Activated effector memory CD4-positive, alpha-beta T cell treated with anti-CD3 and anti-CD28 coated beads, Interleukin-2, amount 50 U/mL, for 16 hours (primary cell): Measurements from ENCODE around the gene NUDT16L1.
A peak's percentile ranks its signal among the peaks of the same experiment; 100 is the strongest.

Experiments used
- DNase-seq: peaks from one replicate; pipeline ENCODE4 v3.0.0-alpha.2; 2020

NUDT16L1 gene

DNA sequence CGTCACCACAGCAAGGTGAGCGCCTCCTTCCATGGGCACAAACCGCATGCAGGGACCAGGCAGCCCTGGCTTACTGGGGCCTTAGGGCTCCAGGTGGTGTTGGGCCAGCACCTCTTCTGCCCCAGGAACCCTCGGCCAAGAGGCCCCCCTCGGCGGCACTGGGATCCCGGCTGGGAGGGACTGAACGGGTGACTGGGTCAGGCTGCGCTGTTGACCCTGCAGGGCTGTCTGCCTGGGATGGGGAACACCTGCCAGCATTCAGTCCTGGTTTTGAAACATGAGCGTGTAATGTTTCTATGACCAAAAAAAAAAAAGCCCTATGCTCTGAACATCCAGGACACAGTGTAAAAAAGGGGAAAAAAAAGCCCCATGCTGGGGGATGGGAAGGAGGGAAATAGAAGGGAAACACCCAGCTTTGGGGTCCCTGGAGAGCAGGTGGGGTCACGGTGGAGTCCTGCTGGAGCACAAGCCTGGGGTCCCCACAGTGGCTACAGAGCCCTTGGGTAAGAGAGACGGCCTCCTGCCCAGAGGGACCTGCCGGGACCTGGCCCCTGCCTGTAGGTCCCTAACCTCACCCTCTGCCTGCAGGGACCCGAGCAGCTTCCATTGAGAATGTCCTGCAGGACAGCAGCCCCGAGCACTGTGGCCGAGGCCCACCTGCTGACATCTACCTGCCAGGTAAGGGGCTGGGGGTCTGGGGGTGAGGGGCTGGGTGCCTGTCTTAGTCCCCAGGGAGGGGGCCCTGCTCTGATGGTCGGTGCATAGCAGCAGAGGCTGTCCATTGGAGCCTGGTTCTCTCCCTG, 9.9 kb upstream of the NUDT16L1 start:
- DNase-seq, result no peak

DNA sequence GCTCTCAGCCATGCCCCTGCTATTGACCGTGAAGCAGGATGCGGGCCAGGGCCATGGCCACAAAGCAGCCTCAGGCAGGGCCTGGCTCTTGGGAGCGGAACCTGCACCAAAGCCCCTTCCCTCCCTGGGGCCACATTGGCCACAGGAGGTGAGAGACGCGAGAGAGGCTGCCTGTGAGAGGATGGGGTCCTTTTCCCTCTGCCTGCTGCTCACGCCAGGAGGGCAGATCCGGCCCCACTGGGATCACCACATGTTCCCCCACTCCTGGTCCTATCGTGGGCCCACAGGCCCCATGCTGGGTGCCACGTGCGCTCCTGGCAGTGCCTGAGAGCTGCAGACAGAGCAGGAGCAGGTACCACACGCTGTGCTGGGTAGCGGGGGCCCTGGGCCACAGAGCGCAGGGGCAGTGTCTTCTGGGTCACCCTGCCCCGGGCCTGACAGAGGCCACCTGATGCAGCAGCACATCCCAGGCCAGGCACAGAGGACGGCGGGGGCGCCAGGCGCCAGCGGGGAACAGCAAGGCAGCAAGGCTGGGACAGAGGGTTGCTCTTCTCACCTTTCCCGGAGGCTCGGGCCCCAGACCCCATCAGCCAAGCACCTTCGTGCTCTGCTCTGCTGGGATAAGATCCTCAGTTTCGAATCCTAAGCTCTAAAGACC, 9.2 kb upstream of the NUDT16L1 start:
- no peak for DNase-seq

DNA sequence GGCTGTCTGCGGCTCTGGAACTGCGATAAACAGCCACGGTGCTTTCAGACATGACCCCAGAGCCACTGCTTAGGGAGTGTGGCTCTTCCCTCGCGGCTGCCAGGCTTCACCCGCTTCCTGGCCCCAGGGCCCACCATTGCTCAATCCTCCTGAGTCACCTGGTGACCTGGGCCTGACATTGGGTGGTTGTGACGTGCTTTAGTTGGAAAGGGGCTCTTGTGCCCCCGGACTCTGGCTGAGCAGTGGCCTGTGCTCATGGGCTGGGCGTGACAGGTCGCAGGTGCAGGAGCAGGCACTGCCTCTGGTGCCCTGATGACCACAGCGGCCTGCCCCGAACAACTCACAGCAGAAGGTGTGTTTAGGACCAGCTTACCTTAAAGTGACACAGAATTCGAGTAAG, 8.6 kb upstream of the NUDT16L1 start:
- DNase-seq, result no peak

DNA sequence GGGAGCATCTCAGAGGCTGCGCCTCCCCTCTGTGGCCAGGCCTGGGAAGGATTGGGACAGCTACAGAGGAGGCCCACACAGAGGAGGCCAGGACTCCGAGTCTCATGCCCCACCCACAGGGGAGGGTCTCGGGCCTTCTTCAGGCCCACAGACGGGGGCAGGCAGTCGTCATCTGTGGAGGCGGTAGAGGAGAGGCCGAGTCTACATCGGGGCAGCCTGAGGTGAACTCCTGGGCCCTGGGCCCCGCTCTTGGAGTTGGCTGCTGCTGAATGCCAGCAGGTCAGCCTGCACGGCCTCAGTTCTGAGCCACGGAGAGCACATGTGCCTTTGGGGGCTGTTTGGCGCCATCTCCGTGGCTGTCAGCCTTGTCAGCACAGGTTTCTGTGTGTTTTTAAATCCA, 8.1 kb upstream of the NUDT16L1 start:
- DNase-seq, result no peak

DNA sequence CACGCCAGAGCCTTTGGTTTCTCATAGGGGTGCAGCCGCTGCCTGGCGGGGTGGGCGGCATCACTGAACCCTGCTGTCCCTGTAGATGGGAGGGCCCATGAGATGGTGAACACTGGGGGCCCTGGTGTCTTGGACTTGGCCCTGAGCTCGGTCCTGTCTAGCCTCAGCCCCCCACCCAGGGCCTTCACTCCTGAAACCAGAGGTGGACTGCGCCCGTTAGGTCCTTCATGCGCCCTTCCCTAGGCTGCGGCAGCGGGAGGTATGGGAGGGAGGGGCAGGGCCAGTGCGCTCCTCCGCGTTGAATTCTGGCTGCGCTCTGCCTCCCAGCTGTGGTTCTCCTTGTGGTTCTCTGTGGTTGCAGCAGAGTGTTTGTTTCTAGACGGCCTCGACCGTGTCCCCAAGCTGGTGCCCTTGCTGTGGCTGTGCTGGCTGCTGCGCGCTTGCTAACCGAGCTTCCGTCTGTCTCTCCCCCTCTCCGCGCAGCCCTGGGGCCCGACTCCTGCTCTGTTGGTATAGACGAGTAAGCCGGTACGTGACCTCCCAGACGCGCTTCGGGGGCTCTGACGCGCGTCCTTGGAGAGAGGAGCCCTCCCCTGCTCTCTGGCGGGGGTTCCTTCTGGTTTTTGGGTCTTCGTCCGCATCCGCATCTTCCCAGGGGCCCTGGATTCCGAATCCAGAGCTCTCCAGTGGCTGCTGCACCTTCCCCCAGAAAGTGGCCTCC, 7.4 kb upstream of the NUDT16L1 start:
- DNase-seq, result no peak

DNA sequence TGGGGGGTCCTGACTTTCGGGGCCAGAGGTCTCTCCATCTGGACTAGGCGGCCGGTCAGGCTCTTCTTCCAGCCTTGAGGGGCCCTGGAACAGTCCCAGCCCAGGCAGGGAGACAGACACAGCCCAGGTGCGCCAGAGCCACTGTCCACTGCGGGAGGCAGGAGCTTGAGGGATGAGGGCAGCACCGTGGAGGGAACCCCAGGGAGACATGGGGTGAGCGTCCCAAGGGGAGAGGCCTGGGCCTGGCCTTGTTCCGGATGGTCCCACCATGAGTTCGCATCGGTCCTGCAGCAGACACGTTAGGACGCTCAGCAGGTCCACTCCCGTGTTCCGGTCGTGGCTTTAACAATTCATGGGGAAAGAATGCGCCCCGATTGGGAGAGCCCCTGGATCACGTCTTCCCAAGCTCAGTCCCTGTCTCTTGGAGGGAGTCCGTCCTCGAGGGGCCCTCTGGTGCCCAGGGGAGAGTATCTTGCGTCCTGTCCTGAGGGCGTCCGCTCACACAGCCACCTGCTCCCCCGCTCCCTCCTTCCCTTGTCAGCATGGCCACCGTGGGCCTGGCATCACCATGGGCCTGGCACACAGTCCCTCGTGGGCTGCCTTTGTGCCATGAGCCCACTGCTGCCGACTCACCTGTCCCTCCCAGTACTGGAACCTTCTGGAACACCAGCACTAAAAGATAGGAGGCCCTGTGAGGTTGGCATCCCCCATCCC, 6.7 kb upstream of the NUDT16L1 start:
- no peak for DNase-seq

DNA sequence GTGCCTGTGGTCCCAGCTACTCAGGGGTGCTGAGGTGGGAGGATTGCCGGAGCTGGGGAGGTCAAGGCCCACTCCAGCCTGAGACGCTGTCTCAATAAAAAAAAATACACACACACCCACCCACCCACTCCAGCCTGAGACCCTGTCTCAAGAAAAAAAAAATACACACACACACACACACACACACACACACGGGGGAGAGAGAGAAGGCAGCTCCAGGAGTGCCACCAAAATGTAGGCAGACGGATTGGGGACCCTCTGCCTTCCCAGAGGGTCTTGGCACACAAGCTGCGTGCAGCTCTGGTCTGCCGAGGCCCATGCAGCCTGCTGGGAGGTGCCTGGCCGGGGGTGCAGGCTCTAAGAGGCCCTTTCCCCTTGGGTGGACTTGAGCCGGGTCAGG, 5.9 kb upstream of the NUDT16L1 start:
- no peak for DNase-seq

DNA sequence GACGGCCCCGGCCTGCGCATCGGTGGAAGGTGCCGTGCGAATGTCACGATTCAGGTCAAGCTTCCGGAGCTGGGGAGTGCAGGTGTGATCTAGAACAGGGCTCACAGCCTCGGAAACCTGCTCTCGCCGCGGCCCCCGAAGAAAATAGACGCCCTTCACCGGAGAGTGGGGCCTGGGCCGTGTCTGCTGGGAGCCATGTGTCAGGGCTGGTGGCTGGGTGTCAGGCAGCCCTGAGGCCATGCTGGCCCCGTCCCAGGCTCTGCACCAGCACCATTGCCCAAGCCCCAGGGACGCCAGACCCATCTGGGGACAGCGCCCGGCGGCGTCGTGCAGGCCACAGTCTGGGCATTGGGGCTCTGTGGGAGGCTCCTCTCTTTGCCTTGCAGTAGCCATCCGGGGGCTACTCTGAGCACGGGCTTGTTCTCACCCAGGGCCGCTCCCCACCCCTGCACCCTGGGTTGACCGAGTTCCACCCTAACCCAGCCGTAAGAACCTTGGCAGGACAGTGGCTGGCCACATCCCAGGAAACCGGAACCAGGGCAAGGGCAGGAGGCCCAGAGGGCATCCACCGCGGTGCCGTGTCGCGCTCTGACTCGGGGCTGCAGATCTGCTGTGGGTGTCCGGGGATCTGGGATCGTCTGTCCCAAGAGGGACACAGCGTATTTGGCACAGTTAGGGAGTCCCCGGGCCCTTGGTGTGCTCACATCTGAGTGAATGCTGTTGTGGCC, 5.3 kb upstream of the NUDT16L1 start:
- no peak for DNase-seq

DNA sequence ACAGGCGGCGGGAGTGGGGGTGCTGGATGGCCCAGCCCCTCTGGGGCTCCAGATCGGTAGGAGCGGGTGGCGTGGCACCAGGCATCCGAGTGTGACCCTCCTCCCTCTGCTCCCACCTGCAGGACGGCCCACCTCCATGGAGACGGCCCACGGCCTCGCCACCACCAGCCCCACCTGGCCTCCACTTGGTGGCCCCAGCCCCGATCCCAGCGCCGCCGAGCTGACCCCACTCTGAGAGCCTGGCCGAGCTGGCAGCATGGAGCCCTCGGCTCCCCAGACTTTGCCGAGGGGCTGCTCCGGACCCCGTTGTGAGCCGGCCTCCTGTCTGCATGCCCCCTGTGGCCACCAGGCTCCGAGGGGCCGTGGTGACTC, 4.7 kb upstream of the NUDT16L1 start:
- no peak for DNase-seq

DNA sequence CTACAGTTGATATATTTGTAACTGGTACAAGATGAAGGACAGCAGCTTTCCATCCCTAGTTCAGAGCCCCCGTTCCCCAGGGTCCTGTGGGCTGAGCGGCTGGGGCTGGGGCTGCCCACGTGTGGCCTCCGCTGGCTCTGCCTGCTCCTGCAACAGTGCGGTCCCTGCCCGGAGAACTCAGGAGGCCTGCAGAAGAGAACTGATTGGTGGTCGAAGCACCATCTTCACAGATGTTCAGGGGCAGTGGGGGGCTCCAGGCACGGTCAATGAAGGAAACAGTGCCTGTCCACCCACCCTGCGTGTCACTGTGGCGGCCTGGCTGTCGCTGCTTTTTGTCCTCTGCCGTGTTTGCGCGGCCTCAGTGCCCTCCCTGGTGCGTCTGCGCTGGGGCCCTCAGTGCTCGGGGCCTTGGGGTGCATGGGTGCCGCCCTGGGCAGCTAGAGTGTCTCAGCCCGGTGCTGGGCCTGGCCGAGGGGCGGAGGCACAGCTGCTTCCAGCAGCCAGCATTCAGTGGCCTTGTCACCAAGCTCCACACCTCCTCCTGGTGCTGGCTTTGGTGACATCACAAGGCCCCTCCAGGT, 4.2 kb upstream of the NUDT16L1 start:
- no peak for DNase-seq

DNA sequence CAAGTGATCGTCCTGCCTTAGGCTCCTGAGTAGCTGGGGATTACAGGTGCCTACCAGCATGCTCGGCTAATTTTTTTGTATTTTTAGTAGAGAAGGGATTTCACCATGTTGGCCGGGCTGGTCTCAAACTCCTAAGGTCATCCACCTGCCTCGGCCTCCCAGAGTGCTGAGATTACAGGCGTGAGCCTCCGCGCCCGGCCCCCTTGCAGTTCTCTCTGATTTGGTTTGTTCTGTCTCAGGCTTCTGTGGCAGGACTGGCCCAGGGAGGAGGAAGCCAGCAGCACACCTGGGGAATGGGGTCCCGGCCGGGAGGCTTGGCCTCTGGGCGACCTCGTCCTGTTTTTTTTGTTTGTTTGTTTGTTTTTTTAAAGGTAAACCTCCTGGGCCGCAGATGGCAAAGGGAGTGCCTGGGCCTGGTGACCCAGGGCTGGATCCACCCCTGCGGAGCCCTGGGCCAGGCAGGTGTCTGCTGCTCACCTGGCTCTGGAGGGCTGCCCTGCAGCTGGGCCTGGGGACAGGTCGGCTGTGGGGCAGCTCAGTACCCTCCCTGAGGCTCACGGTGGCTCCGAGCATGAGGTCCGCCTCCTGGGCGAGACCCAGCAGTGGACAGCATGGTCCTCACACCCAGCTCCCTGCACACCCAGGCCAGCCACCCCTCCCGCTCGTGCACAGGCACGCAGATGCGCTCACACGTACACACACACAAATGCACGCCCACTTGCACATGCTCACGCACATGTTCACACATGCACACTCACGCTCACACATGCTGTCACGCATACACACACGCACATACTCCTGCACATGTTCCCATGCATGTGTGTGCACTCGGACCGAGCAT, 3.3 kb upstream of the NUDT16L1 start:
- no peak for DNase-seq

DNA sequence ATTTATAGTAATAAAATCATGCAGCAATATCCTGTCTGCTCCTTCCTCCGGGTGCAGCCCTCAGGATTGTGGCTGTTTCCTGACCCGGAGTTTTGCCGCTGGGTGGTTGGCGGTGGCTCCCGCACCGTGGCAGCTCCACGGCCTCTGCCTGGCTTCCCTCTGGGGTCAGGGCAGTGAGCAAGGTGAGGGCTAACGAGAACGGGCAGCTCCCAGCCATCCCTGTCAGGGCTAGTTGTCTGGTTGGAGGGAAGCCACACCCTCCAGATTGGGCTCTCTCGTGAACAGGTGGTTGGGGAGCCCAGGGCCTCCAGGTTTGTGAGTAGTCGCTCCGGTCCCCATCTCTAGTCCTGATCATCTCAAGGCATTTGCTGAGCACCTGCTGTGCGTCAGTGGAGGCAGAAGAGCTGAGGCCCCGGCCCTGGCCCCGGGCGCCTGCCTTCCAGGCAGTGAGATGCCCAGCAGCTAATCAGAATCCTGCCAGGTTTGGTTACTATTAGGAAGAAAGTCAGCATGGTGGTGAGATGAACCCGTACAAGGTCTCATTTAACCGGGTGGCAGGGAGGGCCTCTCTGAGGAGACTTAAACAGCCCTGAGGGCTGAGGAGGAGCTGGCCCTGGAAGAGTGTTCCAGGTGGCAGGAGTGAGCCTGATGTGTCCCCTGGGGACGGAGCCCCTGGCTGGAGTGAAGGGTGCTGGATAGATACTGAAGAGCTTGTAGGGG, 2.3 kb upstream of the NUDT16L1 start:
- no peak for DNase-seq

DNA sequence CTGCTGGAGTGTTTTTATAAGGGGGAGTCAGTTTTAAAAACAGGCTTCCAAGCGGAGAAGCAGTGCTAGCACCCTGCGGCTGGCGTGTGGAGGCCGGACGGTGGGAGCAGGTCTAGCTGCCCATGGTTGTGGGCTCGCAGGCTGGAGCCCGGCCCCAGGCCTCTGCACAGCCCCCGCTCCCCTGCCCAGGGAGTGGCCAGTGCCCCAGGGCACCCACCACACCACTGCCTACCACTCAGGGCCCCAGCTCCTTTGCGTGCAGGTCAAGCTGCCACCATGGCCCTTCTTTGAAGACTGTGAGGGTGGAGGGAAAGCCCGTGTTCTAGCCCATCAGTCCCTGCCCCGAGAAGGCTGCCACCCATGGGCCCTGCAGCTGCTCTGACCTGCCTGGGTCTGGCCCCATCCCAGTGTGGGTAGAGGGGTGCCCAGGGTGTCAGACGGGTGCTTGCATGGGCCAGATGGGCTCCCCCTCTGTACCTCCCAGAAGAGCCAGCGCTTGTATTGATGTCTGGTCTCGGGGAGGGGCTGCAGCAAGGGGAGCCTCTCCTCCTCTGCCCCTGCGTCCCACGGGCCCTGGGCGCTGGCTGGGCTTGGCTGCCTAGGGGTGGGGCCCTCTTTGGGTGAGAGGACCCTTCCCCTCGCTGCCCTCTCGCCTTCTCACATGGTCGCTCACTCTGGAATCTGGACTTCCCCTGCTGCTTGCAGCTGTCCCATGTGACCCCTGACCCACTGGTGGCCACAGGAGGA, 1.5 kb upstream of the NUDT16L1 start:
- no peak for DNase-seq

DNA sequence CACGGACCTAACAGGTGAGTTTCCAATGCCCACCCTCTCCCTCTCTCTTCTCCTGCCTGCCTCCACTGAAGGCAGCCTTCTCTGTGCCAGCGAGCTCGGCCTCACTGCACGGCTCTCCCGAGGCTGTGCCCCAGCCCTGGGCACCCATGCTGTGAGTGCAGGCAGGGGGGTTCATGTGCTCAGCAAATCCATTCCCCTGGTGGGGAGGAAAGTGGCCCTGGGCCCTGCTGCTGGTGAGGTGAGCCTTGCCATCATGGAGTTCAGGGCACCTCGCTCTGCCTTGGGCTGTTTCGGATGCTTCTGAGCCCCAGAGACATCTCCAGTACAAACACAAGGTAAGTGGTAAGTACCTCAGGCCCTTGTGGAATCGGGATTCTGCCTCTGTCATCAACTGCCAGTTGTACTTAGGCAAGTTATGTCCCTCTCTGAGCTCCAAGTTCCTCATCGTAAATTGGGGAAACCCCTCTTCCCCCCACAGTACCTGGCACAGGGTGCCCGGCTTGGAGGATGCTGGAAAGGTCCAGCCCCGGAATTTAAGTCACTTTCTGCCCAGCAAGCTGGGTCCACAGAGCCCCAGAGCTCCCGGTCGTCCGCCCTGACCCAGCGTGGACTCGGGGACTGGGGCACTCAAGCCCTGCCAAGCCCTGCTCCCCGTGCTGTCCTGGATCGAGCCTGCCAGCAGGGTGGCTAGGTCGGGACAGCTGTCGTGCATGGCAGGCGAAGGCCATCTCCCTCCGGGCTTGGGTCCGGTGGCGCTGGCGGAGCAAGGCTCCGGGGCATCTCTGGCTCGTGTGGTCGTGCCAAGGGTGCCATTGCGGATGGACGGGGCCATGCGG, 684 bp upstream of the NUDT16L1 start:
- DNase-seq, result no peak

DNA sequence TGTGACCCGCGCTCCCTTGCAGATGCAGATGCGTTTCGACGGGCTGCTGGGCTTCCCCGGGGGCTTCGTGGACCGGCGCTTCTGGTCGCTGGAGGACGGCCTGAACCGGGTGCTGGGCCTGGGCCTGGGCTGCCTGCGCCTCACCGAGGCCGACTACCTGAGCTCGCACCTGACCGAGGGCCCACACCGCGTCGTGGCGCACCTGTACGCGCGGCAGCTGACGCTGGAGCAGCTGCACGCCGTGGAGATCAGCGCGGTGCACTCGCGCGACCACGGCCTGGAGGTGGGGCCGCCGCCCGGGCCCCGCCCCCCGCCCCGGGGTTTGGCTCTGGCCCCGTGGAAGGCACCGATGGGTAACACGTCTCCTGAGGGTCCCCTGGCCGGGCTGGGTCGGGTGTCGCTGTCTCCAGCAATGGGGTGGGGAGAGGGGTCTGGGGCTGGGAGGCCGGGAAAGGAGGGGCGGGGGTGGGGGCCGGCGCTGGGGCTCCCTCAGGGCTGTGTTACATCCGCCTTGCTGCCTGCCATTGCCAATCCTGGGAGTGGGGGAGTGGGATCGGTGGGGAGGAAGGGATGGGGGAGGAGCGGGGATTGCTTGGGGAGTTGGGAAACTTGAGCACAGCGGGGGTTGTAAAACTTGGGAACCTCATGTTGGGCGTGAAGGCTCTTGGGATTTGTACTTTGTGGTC, 737 bp downstream of the NUDT16L1 start:
- DNase-seq, result peak; percentile 84

DNA sequence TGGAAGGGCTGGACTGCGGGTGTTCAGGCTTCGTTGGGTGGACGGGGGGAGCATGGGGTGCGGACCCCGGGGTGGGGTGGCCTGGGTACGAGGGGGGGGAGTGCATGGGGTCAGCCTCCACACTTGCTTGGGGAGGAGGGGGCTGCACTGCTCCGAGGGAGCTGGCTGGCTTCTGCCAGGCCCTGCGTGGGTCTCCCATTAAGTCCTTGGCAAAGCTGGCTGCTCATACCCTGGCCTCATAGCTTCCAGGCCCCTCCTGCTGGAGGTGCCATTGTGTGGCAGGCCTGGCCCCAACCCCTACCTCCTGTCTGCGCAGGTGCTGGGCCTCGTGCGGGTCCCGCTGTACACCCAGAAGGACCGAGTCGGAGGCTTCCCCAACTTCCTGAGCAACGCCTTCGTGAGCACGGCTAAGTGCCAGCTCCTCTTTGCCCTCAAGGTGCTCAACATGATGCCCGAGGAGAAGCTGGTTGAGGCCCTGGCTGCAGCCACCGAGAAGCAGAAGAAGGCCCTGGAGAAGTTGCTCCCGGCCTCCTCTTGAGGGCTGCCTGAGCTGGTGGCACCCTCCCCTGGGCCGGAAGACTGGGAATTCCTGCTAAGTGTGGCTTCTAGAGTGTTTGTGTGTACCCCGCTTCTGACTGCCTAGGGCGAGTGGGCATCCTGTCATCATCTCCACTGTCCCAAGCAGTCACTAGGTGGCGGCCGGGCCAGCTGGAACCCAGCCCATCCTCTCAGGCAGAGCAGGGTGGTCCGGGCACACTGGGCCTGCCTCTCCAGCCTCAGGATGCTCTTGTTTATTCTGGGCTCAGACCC, 1.5 kb downstream of the NUDT16L1 start:
- DNase-seq, result no peak

DNA sequence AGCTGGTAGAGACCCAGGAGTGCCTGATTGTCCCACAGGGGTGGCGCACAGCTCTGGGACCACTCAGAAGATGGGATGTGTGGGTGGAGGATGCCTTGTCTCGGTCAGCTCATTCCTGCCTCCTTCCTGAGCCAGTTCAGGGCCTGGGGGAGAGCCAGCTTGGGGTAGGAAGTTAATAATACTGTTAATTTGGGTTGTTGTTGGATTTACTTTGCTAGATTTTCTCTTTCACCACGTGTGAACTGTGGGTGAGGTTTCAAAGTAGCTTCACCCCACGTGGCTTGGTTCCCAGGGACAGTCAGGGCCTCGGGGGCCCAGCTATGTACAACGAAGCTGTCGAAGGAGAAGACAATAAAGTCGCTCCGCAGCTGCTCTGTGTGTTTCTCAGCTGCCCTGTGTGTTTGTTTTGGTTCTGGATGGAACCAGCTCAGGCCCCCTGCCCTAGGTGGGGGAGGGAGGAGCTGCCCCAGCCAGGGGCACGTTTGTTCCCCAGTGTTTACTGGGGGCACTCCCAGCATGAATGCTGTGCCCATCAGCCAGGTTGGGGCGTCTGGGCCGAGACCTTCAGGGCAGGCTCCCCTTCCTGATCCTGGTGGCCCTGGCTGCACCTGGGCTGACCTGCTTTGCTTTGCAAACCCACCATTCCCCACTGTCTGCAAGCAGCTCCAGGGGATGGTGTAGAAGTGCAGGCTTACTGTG, 2.3 kb downstream of the NUDT16L1 start:
- DNase-seq, result no peak
